Fibroblast of skin of right biceps (primary cell): ENCODE results near the gene ATP8A2.

ENCODE experiments used
- DNase-seq: peaks from one replicate; pipeline ENCODE4 v3.0.0-alpha.2; 2013

ATP8A2 gene

GRCh38 chr13:25868490-25868889, 496.7 kb downstream of the ATP8A2 start:
- no peak for DNase-seq

GRCh38 chr13:25869941-25870340, 498.2 kb downstream of the ATP8A2 start:
- no peak for DNase-seq

GRCh38 chr13:25871389-25872125, 499.8 kb downstream of the ATP8A2 start:
- no peak for DNase-seq

- DNase-seq = no peak
These were observed 500.9 kb downstream of the ATP8A2 start for GRCh38 chr13:25872481-25873241.

- DNase-seq = no peak
These were observed 501.5 kb downstream of the ATP8A2 start for GRCh38 chr13:25873242-25873612.

- DNase-seq = no peak
These were observed 502.4 kb downstream of the ATP8A2 start for GRCh38 chr13:25874064-25874737.

- no peak for DNase-seq
These were observed 503.1 kb downstream of the ATP8A2 start for GRCh38 chr13:25874907-25875306.

GRCh38 chr13:25876247-25876646, 504.5 kb downstream of the ATP8A2 start:
- no peak for DNase-seq

GRCh38 chr13:25879466-25879865, 507.7 kb downstream of the ATP8A2 start:
- no peak for DNase-seq

- peak; percentile 11 for DNase-seq
These were observed 509.6 kb downstream of the ATP8A2 start for GRCh38 chr13:25881136-25881926.

- peak; percentile 33 for DNase-seq
These were observed 510.2 kb downstream of the ATP8A2 start for GRCh38 chr13:25881971-25882451.

GRCh38 chr13:25882466-25883357, 510.9 kb downstream of the ATP8A2 start:
- DNase-seq = no peak

- DNase-seq = no peak
These were observed 513.6 kb downstream of the ATP8A2 start for GRCh38 chr13:25885418-25885817.

GRCh38 chr13:25886438-25887214, 514.9 kb downstream of the ATP8A2 start:
- DNase-seq = peak; percentile 63

- DNase-seq = no peak
These were observed 516.3 kb downstream of the ATP8A2 start for GRCh38 chr13:25887962-25888655.

- no peak for DNase-seq
These were observed 519.0 kb downstream of the ATP8A2 start for GRCh38 chr13:25890671-25891212.

- no peak for DNase-seq
These were observed 527.2 kb downstream of the ATP8A2 start for GRCh38 chr13:25898991-25899390.

- no peak for DNase-seq
These were observed 527.7 kb downstream of the ATP8A2 start for GRCh38 chr13:25899464-25899863.

GRCh38 chr13:25899952-25900351, 528.2 kb downstream of the ATP8A2 start:
- no peak for DNase-seq
